Neutrophil (primary cell): ENCODE results near the gene CFAP99.

Experiments
- H3K27ac ChIP-seq: fragments of 200-600 bp; sonication (generic); 2 replicates; pipeline ENCODE4 v1.5.1; 2016; ENCODE audit warnings: mild to moderate bottlenecking, moderate library complexity
- H3K27me3 ChIP-seq: fragments of 200-600 bp; sonication (generic); 2 replicates; pipeline ENCODE4 v1.6.0; 2016; ENCODE audit warnings: mild to moderate bottlenecking
- H3K36me3 ChIP-seq: fragments of 200-600 bp; sonication (generic); 2 replicates; pipeline ENCODE4 v1.5.1; 2017
- H3K4me1 ChIP-seq, 2 experiments: fragments of 200-600 bp in 1 of 2; sonication (generic) in 1 of 2; 1 replicate in 1 of 2; 2 replicates in 1 of 2; pipeline versions ENCODE4 v1.5.1 to v1.6.1; 2013 to 2016; ENCODE audit warnings: low read depth in 1 of 2, low read length in 1 of 2, mild to moderate bottlenecking in 1 of 2, moderate library complexity in 1 of 2; ENCODE audit not compliant: control insufficient read depth in 1 of 2, insufficient read depth in 1 of 2
- H3K4me3 ChIP-seq, 2 experiments: fragments of 200-600 bp in 1 of 2; sonication (generic) in 1 of 2; 1 replicate in 1 of 2; 2 replicates in 1 of 2; pipeline ENCODE4 v1.5.1; 2013 to 2016; ENCODE audit warnings: low read depth in 1 of 2, low read length in 1 of 2, mild to moderate bottlenecking in 1 of 2, moderate library complexity in 1 of 2
- H3K9me3 ChIP-seq: fragments of 200-600 bp; sonication (generic); 2 replicates; pipeline ENCODE4 v1.5.1; 2016
- CTCF ChIP-seq: fragments of 200-600 bp; sonication (generic); IDR thresholded peaks from 2 replicates; pipeline ENCODE4 v1.5.1; 2016; ENCODE audit warnings: antibody characterized with exemption

The CFAP99 gene

GRCh38 chr4:2445571-2445970 is 26.8 kb downstream of the CFAP99 start:
- Histone ChIP-seq H3K27ac (no peak overlapping the region), H3K4me1 (no peaks in the 10 kb centered on the region), H3K36me3 (no peaks in the 10 kb centered on the region), H3K9me3 (no peaks in the 10 kb centered on the region), H3K4me3 (no peak overlapping the region), H3K27me3 (no peaks in the 10 kb centered on the region)
- TF ChIP-seq CTCF = no peak

GRCh38 chr4:2446656-2447564 is 28.2 kb downstream of the CFAP99 start:
- Histone ChIP-seq H3K9me3 (no peaks in the 10 kb centered on the region), H3K4me1 (no peaks in the 10 kb centered on the region), H3K4me3 (no peak overlapping the region), H3K27ac (no peak overlapping the region), H3K27me3 (no peaks in the 10 kb centered on the region), H3K36me3 (no peaks in the 10 kb centered on the region)
- TF ChIP-seq CTCF = no peak

- no peak for TF ChIP-seq CTCF
- Histone ChIP-seq H3K36me3 (no peaks in the 10 kb centered on the region), H3K27me3 (no peaks in the 10 kb centered on the region), H3K9me3 (no peaks in the 10 kb centered on the region), H3K4me1 (no peaks in the 10 kb centered on the region), H3K4me3 (no peak overlapping the region), H3K27ac (no peak overlapping the region)
Measured at GRCh38 chr4:2448589-2448988, 29.8 kb downstream of the CFAP99 start.

GRCh38 chr4:2449051-2449450 is 30.3 kb downstream of the CFAP99 start:
- Histone ChIP-seq H3K27ac (no peak overlapping the region), H3K4me1 (no peaks in the 10 kb centered on the region), H3K36me3 (no peaks in the 10 kb centered on the region), H3K9me3 (no peaks in the 10 kb centered on the region), H3K4me3 (no peak overlapping the region), H3K27me3 (no peaks in the 10 kb centered on the region)
- TF ChIP-seq CTCF = no peak

GRCh38 chr4:2449511-2450392 is 31.0 kb downstream of the CFAP99 start:
- no peak for TF ChIP-seq CTCF
- Histone ChIP-seq H3K27me3 (no peaks in the 10 kb centered on the region), H3K4me3 (no peak overlapping the region), H3K9me3 (no peaks in the 10 kb centered on the region), H3K36me3 (no peaks in the 10 kb centered on the region), H3K4me1 (no peaks in the 10 kb centered on the region), H3K27ac (no peak overlapping the region)
